ENCODE results near the gene CRYL1.

CRYL1 gene

GRCh38 chr13:20373861-20374260 is 151.8 kb downstream of the CRYL1 start:
- no peak for DNase-seq (ENCODE audit: low spot score)

- DNase-seq (ENCODE audit: low spot score): no peak
Observed at GRCh38 chr13:20371825-20372224, 153.8 kb downstream of the CRYL1 start.

GRCh38 chr13:20370815-20371421 is 154.7 kb downstream of the CRYL1 start:
- no peak for DNase-seq (ENCODE audit: low spot score)

DNA sequence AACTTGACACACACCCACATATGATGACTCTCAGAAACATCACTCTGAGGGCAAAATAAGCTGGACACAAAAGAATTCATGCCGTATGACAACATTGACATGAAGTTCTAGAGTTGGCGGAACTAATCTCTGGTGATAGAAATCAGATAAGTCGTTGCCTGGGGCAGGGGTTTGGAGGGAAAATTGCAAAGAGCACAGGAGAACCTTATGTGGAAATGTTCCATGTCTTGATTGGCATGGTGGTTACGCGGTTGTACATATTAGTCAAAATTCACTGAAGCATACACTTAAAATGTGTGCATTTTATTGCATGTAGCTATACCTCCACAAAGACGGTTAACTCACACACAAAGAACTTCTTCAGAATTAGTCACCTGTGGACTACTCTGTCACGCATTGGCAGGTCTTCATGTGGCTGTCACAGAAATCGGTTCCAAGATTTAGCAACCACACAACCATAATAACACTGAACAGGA is 155.7 kb downstream of the CRYL1 start:
- no peak for DNase-seq (ENCODE audit: low spot score)

GRCh38 chr13:20366056-20366455 is 159.6 kb downstream of the CRYL1 start:
- DNase-seq (ENCODE audit: low spot score): no peak

DNA sequence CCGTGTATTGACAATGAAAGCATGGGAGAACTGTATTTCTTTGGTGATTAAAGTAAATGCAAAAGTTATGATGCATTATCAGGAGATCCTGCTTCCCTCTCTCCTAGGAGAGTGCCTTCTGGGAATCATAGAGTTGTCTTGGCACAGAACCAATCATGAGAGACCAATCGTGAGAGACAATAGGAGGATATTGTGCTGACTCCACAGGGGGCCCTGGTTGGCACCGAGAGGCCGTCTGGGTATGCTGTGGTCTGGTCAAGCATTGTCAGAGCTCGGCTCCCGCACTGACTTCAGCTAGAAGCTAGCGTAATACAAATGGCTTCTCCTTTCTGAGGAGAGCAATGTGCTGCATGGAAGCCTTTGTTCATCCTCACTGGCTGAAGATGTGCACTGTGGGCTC is 162.1 kb downstream of the CRYL1 start:
- DNase-seq (ENCODE audit: low spot score): no peak

DNA sequence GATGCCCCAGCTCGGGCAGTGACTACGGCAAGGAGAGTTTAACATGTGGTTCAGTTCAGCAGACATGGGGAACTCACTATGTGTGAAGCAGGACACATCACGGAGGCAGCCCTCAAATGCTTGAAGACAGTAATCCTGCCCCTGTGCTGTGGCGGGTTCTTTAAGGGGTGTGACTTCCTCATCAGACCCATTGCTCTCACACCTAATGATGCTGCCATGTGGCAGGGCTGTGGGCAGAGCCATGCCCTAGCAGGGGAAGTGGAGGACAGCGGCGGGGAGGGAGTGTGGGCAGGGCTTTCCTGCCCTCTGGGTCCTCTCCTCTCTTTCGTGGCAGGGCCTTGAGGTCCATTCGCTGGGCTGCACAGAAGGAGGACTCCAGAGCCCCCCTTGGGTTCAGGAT is 162.5 kb downstream of the CRYL1 start:
- DNase-seq (ENCODE audit: low spot score): no peak

DNA sequence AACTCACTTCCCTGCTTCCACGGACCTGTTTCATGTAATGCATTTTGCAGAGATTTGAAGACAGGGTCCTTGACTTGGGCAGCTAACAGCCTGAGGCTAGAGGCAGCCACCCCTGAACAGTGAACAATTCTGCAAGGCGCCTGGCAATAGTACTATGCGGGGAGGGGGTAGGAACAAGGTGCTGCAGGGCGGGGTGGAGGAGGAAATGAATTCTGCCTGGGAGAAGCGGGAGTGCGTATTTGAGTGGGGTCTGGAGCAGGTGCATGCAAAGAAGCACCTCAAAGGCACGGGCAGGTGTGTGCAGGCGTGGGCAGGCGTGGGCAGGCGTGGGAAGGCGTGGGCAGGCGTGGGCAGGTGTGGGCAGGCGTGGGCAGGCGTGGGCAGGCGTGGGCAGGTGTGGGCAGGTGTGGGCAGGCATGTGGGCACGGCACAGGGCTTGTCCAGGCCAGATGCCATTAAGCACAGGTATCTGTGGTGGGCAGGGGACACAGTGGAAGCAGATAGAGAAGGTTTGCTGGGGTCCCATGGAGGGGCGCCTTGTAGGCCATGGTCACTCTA is 163.1 kb downstream of the CRYL1 start:
- no peak for DNase-seq (ENCODE audit: low spot score)

DNA sequence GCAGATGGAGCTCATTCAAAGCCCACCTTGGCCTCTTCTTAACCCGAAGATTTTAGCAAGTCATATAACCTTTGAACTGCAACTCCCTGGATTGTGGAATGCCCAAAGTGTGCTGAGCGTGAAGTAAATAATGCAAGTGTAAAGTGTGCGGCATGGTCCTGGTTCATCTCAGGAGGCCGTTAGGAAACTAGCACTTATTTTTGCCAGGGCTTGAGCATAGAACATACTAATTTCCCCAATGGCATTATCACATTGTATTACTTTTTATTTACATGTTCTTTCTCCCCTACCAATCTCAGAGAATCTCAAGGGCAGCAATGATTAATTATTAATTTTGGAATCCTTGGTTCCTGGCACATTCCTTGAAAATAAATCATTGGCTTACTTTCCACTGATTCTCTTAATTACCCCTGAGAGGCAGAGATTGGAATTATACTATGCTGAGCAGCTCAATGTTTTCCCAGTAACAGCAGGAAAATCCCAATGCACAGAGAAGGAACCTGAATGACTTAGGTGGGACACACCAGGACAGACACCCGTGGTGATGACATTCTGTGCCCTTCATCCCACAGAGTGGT is 164.7 kb downstream of the CRYL1 start:
- DNase-seq (ENCODE audit: low spot score): no peak

GRCh38 chr13:20360041-20360491 is 165.6 kb downstream of the CRYL1 start:
- no peak for DNase-seq (ENCODE audit: low spot score)

DNA sequence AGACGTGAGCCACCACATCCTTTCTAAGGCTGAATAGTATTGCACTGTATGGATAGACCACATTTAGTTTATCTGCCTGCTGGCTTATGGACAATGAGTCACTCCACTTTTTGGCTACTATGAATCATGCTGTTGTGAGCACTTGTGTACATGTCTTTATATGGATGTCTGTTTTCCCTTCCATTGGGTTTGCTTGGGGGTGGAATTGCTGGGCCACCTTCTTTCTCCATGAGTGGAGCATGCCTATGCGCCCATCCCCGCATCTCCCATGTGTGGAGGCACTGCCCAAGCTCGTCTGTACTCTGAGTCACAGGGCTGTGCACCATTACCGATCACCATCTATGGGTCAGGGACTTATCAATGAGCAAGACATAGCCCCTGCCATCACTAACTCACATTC is 166.3 kb downstream of the CRYL1 start:
- no peak for DNase-seq (ENCODE audit: low spot score)

DNA sequence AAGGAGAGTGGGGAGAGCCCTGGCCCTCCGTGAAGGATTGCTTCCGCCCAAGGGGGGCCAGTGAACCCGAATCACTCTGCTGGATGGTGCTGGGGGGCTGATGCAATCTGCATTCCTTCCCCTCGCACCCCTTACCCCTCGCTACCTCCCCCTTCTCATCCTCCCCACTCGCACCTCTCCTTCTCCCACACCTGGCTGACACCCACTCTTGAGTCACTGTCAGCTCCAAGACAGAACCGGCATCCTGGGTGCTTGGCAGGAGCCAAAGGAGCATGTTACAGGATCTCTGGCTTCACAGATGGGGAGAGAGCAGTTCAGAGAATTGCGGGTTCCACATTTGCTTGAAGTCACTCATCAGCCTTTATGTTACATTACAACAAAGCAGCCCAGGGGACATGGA is 167.6 kb downstream of the CRYL1 start:
- no peak for DNase-seq (ENCODE audit: low spot score)

- DNase-seq (ENCODE audit: low spot score): no peak
Observed at GRCh38 chr13:20356444-20356843, 169.2 kb downstream of the CRYL1 start.

- no peak for DNase-seq (ENCODE audit: low spot score)
Observed at GRCh38 chr13:20354722-20355121, 170.9 kb downstream of the CRYL1 start.

- no peak for DNase-seq (ENCODE audit: low spot score)
Observed at GRCh38 chr13:20353973-20354372, 171.7 kb downstream of the CRYL1 start.
